OCI-LY7 (cell line): ENCODE results near the gene DCX.

Experiments used
- EZH2phosphoT487 ChIP-seq: fragments of 200-600 bp; sonication (generic); IDR thresholded peaks from 2 replicates; pipeline ENCODE4 v1.6.1; 2018; ENCODE audit warnings: low read depth, borderline replicate concordance, mild to moderate bottlenecking, mixed run types, antibody characterized with exemption, low read length, moderate library complexity, mixed read lengths
- TF ChIP-seq, protein P1 (sequence below): fragments of 200-600 bp; sonication (generic); conservative IDR thresholded peaks from 2 replicates; pipeline ENCODE4 v1.5.1; 2014; ENCODE audit warnings: mild to moderate bottlenecking, antibody characterized with exemption, low read length, moderate library complexity, mixed read lengths

DNA sequence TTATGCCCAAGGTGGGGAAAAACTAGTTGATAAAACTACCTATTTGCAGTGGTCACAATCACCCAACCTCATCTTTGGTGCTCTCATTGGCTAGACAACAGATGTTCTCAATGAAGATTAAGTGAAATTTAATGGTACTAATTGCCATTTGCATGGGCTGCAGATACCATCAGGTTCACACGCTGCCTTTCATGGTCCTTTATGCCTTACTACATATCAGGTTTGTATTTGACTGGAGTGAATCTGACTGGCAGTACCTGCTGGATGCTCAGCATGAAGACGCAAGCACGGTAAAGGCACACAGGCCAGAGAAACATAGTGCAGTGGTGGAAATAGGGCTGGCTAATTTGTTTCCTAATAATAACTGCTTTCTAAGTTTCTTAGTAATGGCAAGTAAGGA lies 48.3 kb downstream of the DCX start:
- TF ChIP-seq, protein P1, sequence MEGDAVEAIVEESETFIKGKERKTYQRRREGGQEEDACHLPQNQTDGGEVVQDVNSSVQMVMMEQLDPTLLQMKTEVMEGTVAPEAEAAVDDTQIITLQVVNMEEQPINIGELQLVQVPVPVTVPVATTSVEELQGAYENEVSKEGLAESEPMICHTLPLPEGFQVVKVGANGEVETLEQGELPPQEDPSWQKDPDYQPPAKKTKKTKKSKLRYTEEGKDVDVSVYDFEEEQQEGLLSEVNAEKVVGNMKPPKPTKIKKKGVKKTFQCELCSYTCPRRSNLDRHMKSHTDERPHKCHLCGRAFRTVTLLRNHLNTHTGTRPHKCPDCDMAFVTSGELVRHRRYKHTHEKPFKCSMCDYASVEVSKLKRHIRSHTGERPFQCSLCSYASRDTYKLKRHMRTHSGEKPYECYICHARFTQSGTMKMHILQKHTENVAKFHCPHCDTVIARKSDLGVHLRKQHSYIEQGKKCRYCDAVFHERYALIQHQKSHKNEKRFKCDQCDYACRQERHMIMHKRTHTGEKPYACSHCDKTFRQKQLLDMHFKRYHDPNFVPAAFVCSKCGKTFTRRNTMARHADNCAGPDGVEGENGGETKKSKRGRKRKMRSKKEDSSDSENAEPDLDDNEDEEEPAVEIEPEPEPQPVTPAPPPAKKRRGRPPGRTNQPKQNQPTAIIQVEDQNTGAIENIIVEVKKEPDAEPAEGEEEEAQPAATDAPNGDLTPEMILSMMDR: no peak
- no peak for TF ChIP-seq EZH2phosphoT487
